ENCODE results near the gene CNNM1.

The CNNM1 gene

DNA sequence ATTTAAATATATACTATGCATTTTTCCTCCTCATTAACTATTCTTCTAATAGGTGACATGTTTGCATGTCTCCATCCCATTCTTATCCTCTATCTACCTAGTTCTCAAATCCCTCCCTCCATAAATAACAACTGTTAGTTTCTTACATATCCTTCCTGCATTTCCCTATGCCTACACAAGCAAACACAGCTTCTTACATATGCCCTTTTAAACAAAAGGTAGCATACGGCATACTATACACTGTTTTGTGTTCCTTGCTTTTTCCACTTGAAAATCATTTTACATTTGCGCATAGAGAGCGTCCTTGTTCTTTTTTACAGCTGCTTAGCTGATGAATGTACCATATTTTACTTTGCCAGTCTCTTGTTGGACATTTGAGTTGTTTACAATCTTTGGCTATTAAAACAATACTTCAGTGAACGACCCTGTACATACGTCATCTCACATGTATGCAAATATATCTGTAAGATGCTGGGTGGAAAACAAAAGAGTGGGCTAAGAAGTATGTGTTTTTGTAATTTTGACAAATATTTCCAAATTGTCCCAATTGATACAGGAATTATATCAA lies 93.5 kb downstream of the CNNM1 start:
- DNase-seq, result no peak

DNA sequence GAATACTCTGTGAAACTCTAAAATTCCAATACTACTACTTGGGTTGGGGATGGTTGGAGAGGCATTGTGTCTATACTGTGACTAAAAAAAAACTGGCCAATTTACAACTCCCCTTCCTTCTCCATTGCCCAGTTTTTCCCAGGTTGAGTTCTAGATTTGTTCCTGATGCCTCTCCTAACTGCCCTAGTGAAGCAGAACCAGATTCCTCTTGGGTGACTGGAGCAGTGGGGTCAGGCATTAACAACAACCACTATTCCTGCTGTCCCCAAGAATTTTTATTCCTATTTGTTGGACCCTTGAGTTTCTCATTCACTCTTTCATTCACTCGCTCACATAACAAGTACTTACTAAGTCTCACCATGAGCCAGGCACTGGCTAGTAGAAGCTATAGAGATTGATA lies 95.5 kb downstream of the CNNM1 start:
- no peak for DNase-seq

DNA sequence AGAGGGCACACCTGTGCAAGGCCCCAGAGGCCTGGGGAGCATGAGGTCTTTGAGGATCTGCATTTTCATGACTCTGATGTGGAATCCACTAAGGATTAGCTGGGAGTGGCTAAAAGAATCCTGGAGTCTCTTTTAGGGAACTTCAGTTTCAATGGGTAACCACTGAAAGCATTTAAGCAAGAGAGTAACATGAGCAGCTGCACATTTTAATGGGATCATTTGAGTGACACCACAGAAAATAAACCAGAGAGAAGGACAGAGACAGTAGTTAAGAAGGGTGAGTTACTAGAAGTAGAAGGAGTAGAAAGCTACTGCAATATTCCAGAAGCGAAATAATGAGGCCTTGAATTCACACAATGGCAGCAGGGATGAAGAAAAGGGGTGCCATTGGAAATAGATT lies 96.0 kb downstream of the CNNM1 start:
- DNase-seq, result no peak

- no peak for DNase-seq
Measured at GRCh38 chr10:99426689-99427088, 97.5 kb downstream of the CNNM1 start.

DNA sequence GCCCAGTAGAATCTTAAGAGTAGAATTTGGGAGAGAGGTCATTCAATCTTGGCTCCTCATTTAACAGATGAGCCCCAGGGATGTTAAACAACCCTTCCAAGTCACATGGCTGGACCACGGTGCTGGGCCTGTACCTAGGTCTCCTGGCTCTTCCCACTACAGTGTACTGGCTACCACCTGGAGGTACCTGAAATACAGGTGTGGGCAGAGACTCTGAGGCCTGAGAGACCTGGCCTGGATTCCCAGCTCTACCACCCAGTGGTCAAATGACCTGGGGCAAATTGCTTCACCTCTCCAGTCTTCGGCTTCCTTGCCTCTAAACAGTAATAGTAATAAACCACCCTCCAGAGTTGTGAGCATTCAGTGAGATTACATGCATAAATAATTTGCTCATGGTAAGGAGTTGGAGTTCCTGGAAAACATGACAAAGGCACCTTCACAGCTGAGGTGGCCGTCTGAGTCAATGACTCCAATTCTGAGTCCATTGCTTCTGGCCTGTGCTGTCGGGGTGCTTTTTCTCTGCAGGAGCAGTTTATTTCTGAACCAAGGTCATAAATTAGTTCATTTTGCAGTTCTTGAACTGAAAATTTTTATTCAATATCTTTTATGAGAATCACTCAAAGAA lies 98.5 kb downstream of the CNNM1 start:
- DNase-seq, result peak; percentile 12

DNA sequence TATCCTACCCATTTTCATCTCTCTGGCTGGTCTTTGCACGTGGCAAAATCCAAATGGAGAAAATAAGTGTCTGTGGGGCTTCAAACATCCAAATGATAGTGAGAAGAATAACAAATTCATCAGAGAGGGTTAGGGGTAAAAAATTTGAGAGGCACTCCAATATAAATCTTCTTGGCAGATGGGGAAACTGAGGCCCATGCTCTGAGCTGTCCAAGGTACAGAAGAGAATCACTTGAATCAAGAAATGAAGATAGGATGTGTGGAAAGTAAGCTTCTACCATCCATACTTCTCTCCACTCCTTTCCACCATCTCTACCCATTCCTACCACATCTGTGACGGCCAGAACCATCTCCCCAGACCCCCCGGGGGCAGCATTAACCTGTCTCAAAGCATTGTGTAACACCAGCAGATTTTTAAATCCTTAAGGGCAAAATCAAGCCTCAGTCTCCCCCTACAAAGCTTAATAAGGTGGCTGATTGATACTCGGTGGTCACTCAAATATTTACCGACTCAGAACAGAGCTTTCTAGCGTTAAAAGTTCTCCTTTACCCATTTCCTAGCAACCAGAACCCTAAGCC lies 100.5 kb downstream of the CNNM1 start:
- no peak for DNase-seq

- no peak for DNase-seq
Measured at GRCh38 chr10:99430116-99430450, 100.9 kb downstream of the CNNM1 start.

- DNase-seq, result peak; percentile 96
Measured at GRCh38 chr10:99430451-99431189, 101.5 kb downstream of the CNNM1 start, which contains the start of gene GOT1. Gene GOT1 (minus strand): TSS chr10:99430624. CDS start chr10:99430565, 59 bp downstream.

GRCh38 chr10:99431190-99431760 lies 102.1 kb downstream of the CNNM1 start:
- peak; percentile 6 for DNase-seq

DNA sequence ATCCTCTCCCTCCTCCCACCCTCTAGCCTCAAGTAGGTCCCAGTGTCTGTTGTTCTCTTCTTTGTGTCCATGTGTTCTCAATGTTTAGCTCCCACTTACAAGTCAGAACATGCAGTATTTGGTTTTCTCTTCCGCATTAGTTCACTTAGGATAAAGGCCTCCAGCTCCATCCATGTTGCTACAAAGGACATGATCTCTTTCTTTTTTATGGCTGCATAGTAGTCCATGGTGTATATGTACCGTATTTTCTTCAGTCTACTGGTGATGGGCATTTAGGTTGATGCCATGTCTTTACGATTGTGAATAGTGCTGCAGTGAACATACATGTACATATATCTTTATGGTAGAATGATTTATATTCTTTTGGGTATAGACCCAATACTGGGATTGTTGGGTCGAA lies 102.9 kb downstream of the CNNM1 start:
- no peak for DNase-seq

GRCh38 chr10:99432881-99433280 lies 103.7 kb downstream of the CNNM1 start:
- DNase-seq, result no peak

DNA sequence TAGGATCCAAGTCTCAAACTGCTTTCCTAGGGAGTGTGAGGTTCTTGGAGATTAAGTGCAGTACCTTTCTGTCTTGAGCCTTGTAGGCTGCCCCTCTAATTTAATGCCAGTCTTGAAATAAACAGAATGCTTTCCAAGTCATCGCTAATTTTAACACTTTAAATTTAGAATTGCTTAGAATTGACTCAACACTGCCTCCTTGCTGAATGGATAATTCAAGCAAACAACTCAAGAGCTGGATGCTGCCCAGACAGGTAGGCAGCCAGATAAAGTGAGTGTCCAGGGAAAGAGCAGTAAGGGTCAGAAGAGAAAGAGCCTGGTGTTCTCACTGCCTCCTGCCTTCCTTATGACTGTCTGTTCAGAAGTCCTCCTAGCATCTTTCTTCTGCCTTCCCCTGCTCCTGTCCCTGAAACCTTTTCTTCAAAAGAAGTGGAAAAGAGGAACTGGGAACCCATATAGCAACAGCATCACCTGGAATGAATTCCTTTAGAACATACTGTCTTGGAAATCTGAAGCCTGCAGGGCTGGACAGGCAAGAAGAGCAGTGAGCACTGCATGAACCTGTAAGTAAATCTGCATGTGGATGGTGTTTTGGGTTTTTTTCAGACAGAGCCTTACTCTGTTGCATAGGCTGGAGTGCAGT lies 104.3 kb downstream of the CNNM1 start:
- no peak for DNase-seq

DNA sequence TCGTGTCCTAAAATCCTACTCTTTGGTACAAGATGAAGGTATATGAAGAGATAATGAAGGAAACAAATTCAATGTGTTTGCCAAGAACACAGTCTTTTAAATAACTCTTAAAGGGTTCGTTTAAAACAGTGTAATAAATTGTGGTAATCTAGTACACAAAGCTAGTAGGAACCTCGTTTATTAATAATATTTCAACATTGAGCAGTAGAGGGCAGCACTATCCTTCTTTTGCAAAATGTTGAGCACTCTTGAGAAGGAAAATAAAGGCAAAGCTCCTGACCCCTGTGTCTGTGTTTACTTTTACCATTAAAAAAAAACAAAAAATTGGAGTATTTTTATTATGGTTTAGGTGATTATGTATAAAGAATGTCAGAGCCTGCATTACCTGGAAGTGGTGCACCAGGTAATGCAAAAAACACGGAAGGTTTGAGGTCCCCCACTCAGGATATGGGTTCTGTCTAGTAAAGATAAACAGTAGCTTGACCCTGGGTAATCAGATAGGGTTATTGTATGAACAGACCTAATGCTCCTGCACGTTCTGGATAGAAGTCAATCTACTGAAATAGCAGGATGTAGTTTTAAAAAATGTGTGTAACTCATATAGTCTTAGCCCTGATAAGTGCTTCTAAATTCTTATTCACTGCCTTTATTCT lies 107.0 kb downstream of the CNNM1 start:
- no peak for DNase-seq

GRCh38 chr10:99438890-99439289 lies 109.7 kb downstream of the CNNM1 start:
- DNase-seq, result no peak

GRCh38 chr10:99442394-99442793 lies 113.2 kb downstream of the CNNM1 start:
- DNase-seq, result no peak

DNA sequence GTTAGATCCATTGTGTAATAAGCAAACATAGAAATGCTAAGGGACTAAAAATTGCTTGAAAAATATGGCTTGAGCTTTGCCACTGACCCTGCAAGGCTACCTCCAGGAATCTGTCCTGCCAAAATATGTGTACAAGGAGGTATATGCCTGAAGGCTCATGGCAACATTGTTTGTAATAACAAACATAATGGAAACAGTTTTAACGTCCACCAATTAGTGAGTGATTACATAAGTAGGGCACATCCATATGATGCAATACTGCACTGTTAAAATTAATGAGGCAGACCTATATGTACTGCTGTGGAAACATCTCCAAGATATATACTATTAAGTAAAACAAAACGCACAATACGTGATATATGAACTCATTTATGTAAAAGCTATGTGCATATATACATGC lies 114.3 kb downstream of the CNNM1 start:
- no peak for DNase-seq
